Testis (tissue), 2 donors: ENCODE results near the gene CDH23.

Experiments
- CTCF ChIP-seq, 3 experiments: fragments of 450-650 bp in 2 of 3; fragments of 200-600 bp in 1 of 3; sonication (generic) in 1 of 3; IDR thresholded peaks; one replicate each; pipeline ENCODE4 v1.5.1; 2016 to 2019; ENCODE audit warnings: antibody characterized with exemption in 3 of 3, mild to moderate bottlenecking in 2 of 3, moderate library complexity in 1 of 3
- POLR2A ChIP-seq: fragments of 450-650 bp; IDR thresholded peaks from one replicate; pipeline ENCODE4 v1.6.1; 2017; ENCODE audit warnings: antibody characterized with exemption, mild to moderate bottlenecking, moderate library complexity

- TF ChIP-seq CTCF (IDR thresholded peaks at IDR 0.05), result no peak
- TF ChIP-seq POLR2A, result no peak
Measured at GRCh38 chr10:71348850-71349249, 47.9 kb upstream of the CDH23 start.
